KMS-11 (cell line): ENCODE measurements around the gene ASB6.

Source experiments
- H2AFZ ChIP-seq: fragments of 200-600 bp; sonication (generic); 2 replicates; pipeline ENCODE4 v1.6.1; 2016; ENCODE audit warnings: antibody characterized with exemption, mixed run types, low read depth
- H3K27ac ChIP-seq: fragments of 200-600 bp; sonication (generic); 2 replicates; pipeline ENCODE4 v1.6.1; 2016; ENCODE audit warnings: mild to moderate bottlenecking, mixed run types
- H3K27me3 ChIP-seq: fragments of 200-600 bp; sonication (generic); 2 replicates; pipeline ENCODE4 v1.6.1; 2017; ENCODE audit warnings: mild to moderate bottlenecking, low read depth, mixed run types, moderate library complexity; ENCODE audit not compliant: insufficient read depth
- H3K36me3 ChIP-seq: fragments of 200-600 bp; sonication (generic); 2 replicates; pipeline ENCODE4 v1.6.1; 2017; ENCODE audit warnings: mild to moderate bottlenecking, mixed run types; ENCODE audit not compliant: insufficient read depth
- H3K4me1 ChIP-seq: fragments of 200-600 bp; sonication (generic); 2 replicates; pipeline ENCODE4 v1.6.1; 2016; ENCODE audit warnings: mild to moderate bottlenecking, low read depth, mixed run types; ENCODE audit not compliant: poor library complexity, severe bottlenecking
- H3K4me2 ChIP-seq: fragments of 200-600 bp; sonication (generic); 2 replicates; pipeline ENCODE4 v1.7.0; 2016; ENCODE audit warnings: mild to moderate bottlenecking, mixed run types
- H3K4me3 ChIP-seq: fragments of 200-600 bp; sonication (generic); IDR thresholded peaks from 2 replicates; pipeline ENCODE4 v1.6.1; 2017; ENCODE audit warnings: low read depth, low read length, mixed read lengths; ENCODE audit not compliant: insufficient read depth
- H3K79me2 ChIP-seq: fragments of 200-600 bp; sonication (generic); 2 replicates; pipeline ENCODE4 v1.6.1; 2016; ENCODE audit warnings: low read depth, mixed run types; ENCODE audit not compliant: insufficient read depth
- H3K9ac ChIP-seq: fragments of 200-600 bp; sonication (generic); 2 replicates; pipeline ENCODE4 v1.6.1; 2016; ENCODE audit warnings: mild to moderate bottlenecking, mixed run types
- H4K20me1 ChIP-seq: fragments of 200-600 bp; sonication (generic); 2 replicates; pipeline ENCODE4 v1.6.1; 2016; ENCODE audit warnings: mild to moderate bottlenecking, mixed run types; ENCODE audit not compliant: insufficient read depth
- TF ChIP-seq, protein P1 (sequence below): fragments of 200-600 bp; sonication (generic); conservative IDR thresholded peaks from 2 replicates; pipeline ENCODE4 v1.6.1; 2017; ENCODE audit warnings: low read depth, mild to moderate bottlenecking, antibody characterized with exemption, low read length, moderate library complexity, mixed read lengths

The ASB6 gene

DNA sequence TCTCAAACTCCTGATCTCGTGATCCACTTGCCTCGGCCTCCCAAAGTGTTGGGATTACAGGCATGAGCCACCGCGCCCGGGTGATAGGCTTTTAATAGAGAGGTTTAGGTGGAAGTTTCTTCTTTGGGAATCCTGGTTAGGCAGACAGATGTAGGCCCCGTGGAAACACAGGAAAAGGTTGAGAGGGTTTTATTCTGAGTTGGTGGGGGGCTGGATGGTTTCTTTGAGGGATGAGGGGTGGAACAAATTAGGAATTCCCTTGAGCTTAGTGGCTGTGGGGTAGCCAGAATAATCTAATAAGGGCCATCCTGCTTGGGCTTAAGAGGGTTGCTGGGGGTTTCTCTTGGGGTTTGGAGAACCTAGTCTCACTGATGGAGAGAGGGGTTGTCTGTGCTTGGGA, 51.5 kb downstream of the ASB6 start:
- no peak overlapping the region for H3K27ac ChIP-seq
- peaks cover 21% of the 10 kb centered on the region for H3K4me1 ChIP-seq
- TF ChIP-seq, protein P1, sequence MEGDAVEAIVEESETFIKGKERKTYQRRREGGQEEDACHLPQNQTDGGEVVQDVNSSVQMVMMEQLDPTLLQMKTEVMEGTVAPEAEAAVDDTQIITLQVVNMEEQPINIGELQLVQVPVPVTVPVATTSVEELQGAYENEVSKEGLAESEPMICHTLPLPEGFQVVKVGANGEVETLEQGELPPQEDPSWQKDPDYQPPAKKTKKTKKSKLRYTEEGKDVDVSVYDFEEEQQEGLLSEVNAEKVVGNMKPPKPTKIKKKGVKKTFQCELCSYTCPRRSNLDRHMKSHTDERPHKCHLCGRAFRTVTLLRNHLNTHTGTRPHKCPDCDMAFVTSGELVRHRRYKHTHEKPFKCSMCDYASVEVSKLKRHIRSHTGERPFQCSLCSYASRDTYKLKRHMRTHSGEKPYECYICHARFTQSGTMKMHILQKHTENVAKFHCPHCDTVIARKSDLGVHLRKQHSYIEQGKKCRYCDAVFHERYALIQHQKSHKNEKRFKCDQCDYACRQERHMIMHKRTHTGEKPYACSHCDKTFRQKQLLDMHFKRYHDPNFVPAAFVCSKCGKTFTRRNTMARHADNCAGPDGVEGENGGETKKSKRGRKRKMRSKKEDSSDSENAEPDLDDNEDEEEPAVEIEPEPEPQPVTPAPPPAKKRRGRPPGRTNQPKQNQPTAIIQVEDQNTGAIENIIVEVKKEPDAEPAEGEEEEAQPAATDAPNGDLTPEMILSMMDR = no peak

DNA sequence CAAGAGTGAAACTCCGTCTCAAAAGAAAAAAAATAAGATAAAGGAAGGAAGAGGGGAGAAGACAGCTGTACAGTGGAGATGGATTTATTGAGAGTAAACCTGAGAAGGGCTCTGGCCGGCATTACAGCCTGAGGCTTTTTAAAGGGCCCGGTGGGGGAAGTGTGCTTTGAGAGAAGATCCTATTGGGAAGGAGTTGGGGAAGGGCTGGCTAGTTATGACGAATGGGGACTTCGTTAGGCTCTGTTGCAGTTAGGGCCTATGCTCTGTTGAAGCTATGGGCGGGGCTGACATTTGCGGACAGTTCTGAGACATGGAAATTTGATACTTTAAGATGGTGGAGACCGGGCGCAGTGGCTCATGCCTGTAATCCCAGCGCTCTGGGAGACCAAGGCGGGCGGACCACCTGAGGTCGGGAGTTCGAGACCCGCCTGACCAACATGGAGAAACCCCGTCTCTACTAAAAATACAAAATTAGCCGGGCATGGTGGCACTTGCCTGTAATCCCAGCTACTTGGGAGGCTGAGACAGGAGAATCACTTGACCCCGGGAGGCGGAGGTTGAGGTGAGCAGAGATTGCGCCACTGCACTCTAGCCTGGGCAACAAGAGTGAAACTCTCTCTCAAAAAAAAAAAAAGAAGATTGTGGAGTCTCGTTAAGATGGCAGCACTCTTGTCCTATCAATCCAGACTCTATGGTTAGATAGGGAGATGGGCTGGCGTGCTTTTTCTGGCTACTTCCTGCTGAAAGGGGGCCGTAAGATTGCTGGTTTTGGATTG, 54.3 kb downstream of the ASB6 start:
- no peak overlapping the region for H3K4me2 ChIP-seq
- H3K9ac ChIP-seq = no peak overlapping the region
- H3K27ac ChIP-seq = no peak overlapping the region

More for the DNA sequence above, 51.5 kb downstream of the ASB6 start:
- Histone ChIP-seq H3K4me3 (no peak overlapping the region), H4K20me1 (no peaks in the 10 kb centered on the region), H3K79me2 (no peaks in the 10 kb centered on the region), H3K36me3 (no peaks in the 10 kb centered on the region), H3K4me2 (no peak overlapping the region), H2AFZ (no peak overlapping the region), H3K9ac (no peak overlapping the region), H3K27me3 (no peaks in the 10 kb centered on the region)

DNA sequence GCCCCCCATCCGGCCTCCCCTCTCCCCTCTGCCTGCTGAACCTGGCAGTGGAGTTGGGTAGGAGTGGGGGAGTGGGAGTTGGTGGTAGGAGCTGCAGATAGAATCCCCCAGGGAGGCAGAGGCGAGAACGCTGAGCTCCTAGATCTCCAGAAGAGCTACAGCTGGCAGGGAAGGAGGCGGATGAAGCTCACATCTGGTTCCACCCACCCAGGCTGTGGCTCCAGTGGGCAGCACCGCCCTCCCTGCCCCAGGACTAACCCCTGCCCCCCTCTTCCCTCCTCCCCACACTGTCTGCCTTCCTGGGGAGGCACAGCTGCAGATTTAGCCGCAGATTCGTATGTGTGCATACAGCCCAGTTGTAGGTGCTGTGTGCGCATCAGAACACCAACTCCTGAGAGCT, 55.3 kb downstream of the ASB6 start:
- Histone ChIP-seq H3K27ac (no peak overlapping the region), H3K4me1 (peaks cover 38% of the 10 kb centered on the region), H3K4me3 (no peak overlapping the region), H4K20me1 (no peaks in the 10 kb centered on the region), H3K4me2 (no peak overlapping the region), H3K9ac (no peak overlapping the region), H2AFZ (no peak overlapping the region), H3K79me2 (no peaks in the 10 kb centered on the region), H3K36me3 (no peaks in the 10 kb centered on the region), H3K27me3 (no peaks in the 10 kb centered on the region)
- TF ChIP-seq, protein P1 = no peak

More for the DNA sequence above, 54.3 kb downstream of the ASB6 start:
- TF ChIP-seq, protein P1 = no peak
- peaks cover 29% of the 10 kb centered on the region for H3K4me1 ChIP-seq
- H3K4me3 ChIP-seq = no peak overlapping the region
- no peaks in the 10 kb centered on the region for H3K36me3 ChIP-seq
- no peaks in the 10 kb centered on the region for H3K79me2 ChIP-seq
- no peaks in the 10 kb centered on the region for H3K27me3 ChIP-seq
- no peak overlapping the region for H2AFZ ChIP-seq
- no peaks in the 10 kb centered on the region for H4K20me1 ChIP-seq

DNA sequence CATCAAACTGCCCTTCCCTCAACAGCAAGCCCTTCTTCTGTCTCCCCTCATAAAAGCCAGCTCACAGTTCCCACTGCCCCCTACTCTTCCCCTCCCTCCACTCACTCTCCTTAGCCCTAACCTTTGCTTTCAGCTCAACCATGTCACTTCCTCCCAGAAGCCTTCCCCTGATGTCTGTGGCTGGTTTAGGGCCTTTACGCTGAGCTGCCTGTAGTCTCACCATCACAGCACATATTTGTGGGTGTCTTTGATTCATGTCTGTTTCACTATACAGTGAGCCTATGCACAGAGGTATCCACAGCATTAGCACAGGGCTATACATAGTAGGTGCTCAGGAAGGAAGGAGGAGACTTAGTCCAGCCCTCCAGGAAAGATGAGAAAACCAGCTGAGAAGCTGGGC, 55.7 kb downstream of the ASB6 start:
- Histone ChIP-seq H3K9ac (no peak overlapping the region), H3K4me3 (no peak overlapping the region), H3K79me2 (0 out of 2 replicates have a peak, but pooled peaks cover 4% of the 10 kb centered on the region), H3K27ac (no peak overlapping the region), H2AFZ (no peak overlapping the region), H3K36me3 (no peaks in the 10 kb centered on the region), H3K27me3 (no peaks in the 10 kb centered on the region), H3K4me1 (peaks cover 42% of the 10 kb centered on the region), H3K4me2 (no peak overlapping the region), H4K20me1 (no peaks in the 10 kb centered on the region)
- TF ChIP-seq, protein P1 = no peak
